Astrocyte (in vitro differentiated cells and primary cell): ENCODE data around the gene PPT2. TPM values are rescaled to one million over a fixed set of nuclear protein-coding genes. Genes with fewer than 3 reads are reported as not detected.

Source experiments
- DNase-seq: peaks from one replicate; pipeline ENCODE4 v3.0.0-alpha.2; 2010; ENCODE audit warnings: low read depth
- FAIRE-seq: peaks from 2 replicates; lab custom pipeline; 2011; peaks lifted over from hg19 to GRCh38; lab: Jason Lieb, UNC
- H2AFZ ChIP-seq: 2 replicates; pipeline ENCODE4 v1.6.0; 2012; ENCODE audit warnings: low read depth, low read length, inconsistent platforms
- H3K27ac ChIP-seq: 2 replicates; pipeline ENCODE4 v1.5.1; 2011; ENCODE audit warnings: low read depth, low read length, inconsistent platforms
- H3K27me3 ChIP-seq: 2 replicates; pipeline ENCODE4 v1.6.0; 2011; ENCODE audit warnings: low read length, inconsistent platforms; ENCODE audit not compliant: insufficient read depth
- H3K36me3 ChIP-seq: 2 replicates; pipeline ENCODE4 v1.5.1; 2011; ENCODE audit warnings: low read length, inconsistent platforms; ENCODE audit not compliant: insufficient read depth
- H3K4me1 ChIP-seq: 2 replicates; pipeline ENCODE4 v1.5.1; 2011; ENCODE audit warnings: low read length, inconsistent platforms; ENCODE audit not compliant: insufficient read depth
- H3K4me2 ChIP-seq: 2 replicates; pipeline ENCODE4 v1.6.0; 2012; ENCODE audit warnings: low read length, inconsistent platforms
- H3K4me3 ChIP-seq: 2 replicates; pipeline ENCODE4 v1.5.1; 2011; ENCODE audit warnings: low read depth, mild to moderate bottlenecking, low read length, inconsistent platforms; ENCODE audit not compliant: insufficient read depth
- H3K79me2 ChIP-seq: 2 replicates; pipeline ENCODE4 v1.6.0; 2012; ENCODE audit warnings: mild to moderate bottlenecking, low read length, inconsistent platforms; ENCODE audit not compliant: insufficient read depth
- H3K9ac ChIP-seq: 2 replicates; pipeline ENCODE4 v1.6.0; 2012; ENCODE audit warnings: mild to moderate bottlenecking, low read length, inconsistent platforms
- H3K9me3 ChIP-seq: 2 replicates; pipeline ENCODE4 v1.5.1; 2012; ENCODE audit warnings: low read depth, mild to moderate bottlenecking, low read length, inconsistent platforms; ENCODE audit not compliant: insufficient read depth
- H4K20me1 ChIP-seq: 2 replicates; pipeline ENCODE4 v1.6.0; 2012; ENCODE audit warnings: low read length, inconsistent platforms; ENCODE audit not compliant: insufficient read depth
- H3K27ac Mint-ChIP-seq: one replicate; pipeline ENCODE4 v1.8.0; 2021; ENCODE audit warnings: mild to moderate bottlenecking, mixed read lengths; ENCODE audit not compliant: unreplicated experiment
- H3K27me3 Mint-ChIP-seq: one replicate; pipeline ENCODE4 v1.8.0; 2021; ENCODE audit warnings: low read depth, mixed read lengths; ENCODE audit not compliant: unreplicated experiment
- H3K36me3 Mint-ChIP-seq: one replicate; pipeline ENCODE4 v1.8.0; 2021; ENCODE audit warnings: low read depth, mixed read lengths; ENCODE audit not compliant: unreplicated experiment
- H3K4me1 Mint-ChIP-seq: one replicate; pipeline ENCODE4 v1.8.0; 2021; ENCODE audit warnings: low read depth, mixed read lengths; ENCODE audit not compliant: unreplicated experiment
- H3K4me3 Mint-ChIP-seq: one replicate; pipeline ENCODE4 v1.8.0; 2021; ENCODE audit warnings: mild to moderate bottlenecking, moderate library complexity, mixed read lengths; ENCODE audit not compliant: unreplicated experiment
- H3K9me3 Mint-ChIP-seq: one replicate; pipeline ENCODE4 v1.8.0; 2021; ENCODE audit warnings: mild to moderate bottlenecking, mixed read lengths; ENCODE audit not compliant: unreplicated experiment
- CTCF ChIP-seq: IDR thresholded peaks from 2 replicates; pipeline ENCODE4 v1.5.1; 2011; ENCODE audit warnings: low read depth, mild to moderate bottlenecking, inconsistent platforms, low read length, moderate library complexity; ENCODE audit not compliant: insufficient read depth
- EZH2 ChIP-seq: IDR thresholded peaks from 2 replicates; pipeline ENCODE4 v1.6.1; 2012; ENCODE audit warnings: mild to moderate bottlenecking, low read length, inconsistent platforms; ENCODE audit not compliant: insufficient read depth
- total RNA-seq: library from RNA; stranded (reverse); gene quantifications from 2 replicates; pipeline ENCODE4 v1.2.1, GENCODE V29; 2021

The PPT2 gene
- total RNA-seq, 1 donor from 2014 or later, result 33.0 TPM

GRCh38 chr6:32203426-32204267, 49.7 kb downstream of the PPT2 start:
- H3K79me2 ChIP-seq, result no peaks in the 10 kb centered on the region
- H3K9ac ChIP-seq, result no peak overlapping the region
- no peaks in the 10 kb centered on the region for H3K4me1 ChIP-seq
- TF ChIP-seq EZH2 (no peak), CTCF (no peak)
- DNase-seq, result no peak
- H4K20me1 ChIP-seq, result no peaks in the 10 kb centered on the region
- Mint-ChIP-seq H3K27me3 (peaks cover 28% of the 10 kb centered on the region), H3K9me3 (peaks cover 2% of the 10 kb centered on the region), H3K36me3 (peaks cover 3% of the 10 kb centered on the region), H3K27ac (no peak overlapping the region), H3K4me3 (no peak overlapping the region), H3K4me1 (no peaks in the 10 kb centered on the region)
- no peak overlapping the region for H2AFZ ChIP-seq
- H3K27me3 ChIP-seq, result no peaks in the 10 kb centered on the region
- no peak overlapping the region for H3K27ac ChIP-seq
- H3K4me3 ChIP-seq, result no peak overlapping the region
- no peak overlapping the region for H3K4me2 ChIP-seq
- H3K36me3 ChIP-seq, result no peaks in the 10 kb centered on the region
- FAIRE-seq, result no peak
- H3K9me3 ChIP-seq, result no peaks in the 10 kb centered on the region

GRCh38 chr6:32204268-32204715, 50.4 kb downstream of the PPT2 start:
- H3K27ac Mint-ChIP-seq, result no peak overlapping the region
- peaks cover 28% of the 10 kb centered on the region for H3K27me3 Mint-ChIP-seq

More at GRCh38 chr6:32204268-32204715, 50.4 kb downstream of the PPT2 start:
- Histone ChIP-seq H3K4me2 (no peak overlapping the region), H3K9me3 (no peaks in the 10 kb centered on the region), H3K79me2 (no peaks in the 10 kb centered on the region), H3K27me3 (no peaks in the 10 kb centered on the region), H4K20me1 (no peaks in the 10 kb centered on the region), H2AFZ (no peak overlapping the region), H3K36me3 (no peaks in the 10 kb centered on the region), H3K27ac (no peak overlapping the region), H3K9ac (no peak overlapping the region), H3K4me3 (no peak overlapping the region), H3K4me1 (no peaks in the 10 kb centered on the region)
- TF ChIP-seq CTCF, result no peak
- TF ChIP-seq EZH2, result no peak
- H3K36me3 Mint-ChIP-seq, result peaks cover 3% of the 10 kb centered on the region
- no peak overlapping the region for H3K4me3 Mint-ChIP-seq
- DNase-seq (no peak), FAIRE-seq (no peak)
- peaks cover 2% of the 10 kb centered on the region for H3K9me3 Mint-ChIP-seq
- H3K4me1 Mint-ChIP-seq, result no peaks in the 10 kb centered on the region
